Sigmoid colon (tissue), 7 donors: Measurements from ENCODE around the gene FHDC1. TPM values are rescaled to one million over a fixed set of nuclear protein-coding genes. Genes with fewer than 3 reads are reported as not detected.

Experiments used
- DNase-seq: peaks from one replicate; pipeline ENCODE4 v3.0.0-alpha.2; 2019
- H3K27ac ChIP-seq, 4 donors: fragments of 200-600 bp; sonication (generic); one replicate each; pipeline ENCODE4 v1.5.1; 2016 to 2019; ENCODE audit warnings: mild to moderate bottlenecking in 1 of 4
- H3K27me3 ChIP-seq, 3 donors: fragments of 200-600 bp; sonication (generic); one replicate each; pipeline ENCODE4 v1.5.1; 2019; ENCODE audit warnings: mild to moderate bottlenecking in 1 of 3
- H3K36me3 ChIP-seq, 4 donors: fragments of 200-600 bp; sonication (generic); one replicate each; pipeline ENCODE4 v1.5.1; 2016 to 2019
- H3K4me1 ChIP-seq, 4 donors: fragments of 200-600 bp; sonication (generic); one replicate each; pipeline ENCODE4 v1.5.1; 2017 to 2019
- H3K4me3 ChIP-seq, 4 donors: fragments of 200-600 bp; sonication (generic); one replicate each; pipeline ENCODE4 v1.5.1; 2017 to 2019; ENCODE audit warnings: mild to moderate bottlenecking in 2 of 4, moderate library complexity in 1 of 4
- H3K9me3 ChIP-seq, 4 donors: fragments of 200-600 bp in 3 of 4; sonication (generic) in 3 of 4; one replicate each; pipeline versions ENCODE4 v1.5.1 to v1.6.1; 2013 to 2019
- CTCF ChIP-seq, 4 experiments: fragments of 450-650 bp in 3 of 4; fragments of 200-600 bp in 1 of 4; IDR thresholded peaks; one replicate each; pipeline ENCODE4 v1.5.1; 2016 to 2019; ENCODE audit warnings: antibody characterized with exemption in 4 of 4, mild to moderate bottlenecking in 3 of 4, moderate library complexity in 2 of 4
- EP300 ChIP-seq, 4 donors: sonication (generic); formaldehyde crosslinking; IDR thresholded peaks; one replicate each; pipeline ENCODE4 v1.6.1; 2017; ENCODE audit warnings: antibody characterized with exemption in 4 of 4
- POLR2A ChIP-seq, 2 donors: fragments of 450-650 bp; IDR thresholded peaks; one replicate each; pipeline ENCODE4 v1.6.1; 2016; ENCODE audit warnings: antibody characterized with exemption in 2 of 2, mild to moderate bottlenecking in 2 of 2, moderate library complexity in 2 of 2
- POLR2AphosphoS5 ChIP-seq, 4 donors: sonication (generic); formaldehyde crosslinking; IDR thresholded peaks; one replicate each; pipeline ENCODE4 v1.6.1; 2017; ENCODE audit warnings: antibody characterized with exemption in 4 of 4
- WGBS, 2 donors: extraction: QIAGEN DNeasy Blood & Tissue Kit; methylation state at CpG; one replicate each; pipeline ENCODE4 v1.1.7; 2013; 5-methylcytosine and 5-hydroxymethylcytosine counted together
- intact Hi-C: fragments of 100-400 bp; cut with DNase I; formaldehyde crosslinking; loops from one replicate; pipeline ENCODE4 v1.15.1; 2023
- polyA plus RNA-seq, 3 donors: library from polyadenylated mRNA; stranded (reverse); fragments of 200-250 nt; gene quantifications; one replicate each; pipeline ENCODE4 v1.2.3, GENCODE V29; 2013
- total RNA-seq, 4 donors: library from RNA; depleted of rRNA; stranded (reverse); fragments of >200 nt; gene quantifications; one replicate each; pipeline ENCODE4 v1.1.0, GENCODE V29; 2016
- donor health status: healthy with polysubstance abuse.
- donor health status: Bipolar disorder and iron deficiency.
- donor health status: healthy.

The FHDC1 gene
- total and polyA plus RNA-seq, 7 donors = 0.66 to 7.2 (median 2.2) TPM

DNA sequence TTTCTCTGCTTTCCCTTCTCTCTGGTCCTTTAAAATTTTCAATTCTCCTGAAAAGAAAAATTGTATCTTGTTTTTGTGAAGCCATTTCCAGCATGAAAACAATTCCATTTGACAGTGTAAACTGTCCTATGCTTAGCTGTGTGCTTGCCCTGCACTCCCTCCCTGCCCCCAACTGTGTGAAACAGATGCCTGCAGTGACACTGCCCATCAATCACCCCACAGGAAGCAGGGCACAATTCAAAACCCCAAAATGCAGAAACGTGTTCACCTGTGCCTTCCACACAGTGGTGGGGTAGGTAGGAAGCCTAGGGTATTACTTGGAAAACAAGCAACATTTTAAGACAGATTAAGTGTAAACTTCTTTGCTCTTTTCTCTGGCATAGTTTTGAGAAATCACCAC lies 6.2 kb upstream of the FHDC1 start:
- TF ChIP-seq EP300 (IDR thresholded peaks at IDR 0.05) = no peak
- TF ChIP-seq POLR2AphosphoS5 (IDR thresholded peaks at IDR 0.05) = no peak
- TF ChIP-seq POLR2A (IDR thresholded peaks at IDR 0.05) = no peak
- no peak for TF ChIP-seq CTCF (IDR thresholded peaks at IDR 0.05)
- Histone ChIP-seq H3K36me3 (no peaks in the 10 kb centered on the region), H3K27me3 (peaks cover 0 to under 1% (median 0%) of the 10 kb centered on the region in 3 donors), H3K4me3 (no peak overlapping the region), H3K9me3 (no peaks in the 10 kb centered on the region), H3K27ac (no peak overlapping the region), H3K4me1 (no peaks in the 10 kb centered on the region)
- no peak for DNase-seq
- intact Hi-C loops = no loop called here
- 26 to 57% methylated on average over 1 of the region's 1 CpG for WGBS, 2 donors

GRCh38 chr4:152935143-152935542 lies 980 bp upstream of the FHDC1 start:
- no peaks in the 10 kb centered on the region for H3K9me3 ChIP-seq
- peaks cover 0 to 32% (median 28%) of the 10 kb centered on the region in 4 donors for H3K4me1 ChIP-seq
- no peak for DNase-seq
- no peaks in the 10 kb centered on the region for H3K36me3 ChIP-seq
- WGBS, 2 donors = 7 to 27% methylated on average over 16 of the region's 16 CpGs
- H3K27me3 ChIP-seq = peaks cover 15 to 53% (median 41%) of the 10 kb centered on the region in 3 donors
- no peak overlapping the region for H3K4me3 ChIP-seq
- intact Hi-C loops = no loop called here
- H3K27ac ChIP-seq = no peak overlapping the region
- TF ChIP-seq CTCF (IDR thresholded peaks at IDR 0.05) = no peak
- no peak for TF ChIP-seq POLR2AphosphoS5 (IDR thresholded peaks at IDR 0.05)
- no peak for TF ChIP-seq POLR2A (IDR thresholded peaks at IDR 0.05)
- no peak for TF ChIP-seq EP300 (IDR thresholded peaks at IDR 0.05)

DNA sequence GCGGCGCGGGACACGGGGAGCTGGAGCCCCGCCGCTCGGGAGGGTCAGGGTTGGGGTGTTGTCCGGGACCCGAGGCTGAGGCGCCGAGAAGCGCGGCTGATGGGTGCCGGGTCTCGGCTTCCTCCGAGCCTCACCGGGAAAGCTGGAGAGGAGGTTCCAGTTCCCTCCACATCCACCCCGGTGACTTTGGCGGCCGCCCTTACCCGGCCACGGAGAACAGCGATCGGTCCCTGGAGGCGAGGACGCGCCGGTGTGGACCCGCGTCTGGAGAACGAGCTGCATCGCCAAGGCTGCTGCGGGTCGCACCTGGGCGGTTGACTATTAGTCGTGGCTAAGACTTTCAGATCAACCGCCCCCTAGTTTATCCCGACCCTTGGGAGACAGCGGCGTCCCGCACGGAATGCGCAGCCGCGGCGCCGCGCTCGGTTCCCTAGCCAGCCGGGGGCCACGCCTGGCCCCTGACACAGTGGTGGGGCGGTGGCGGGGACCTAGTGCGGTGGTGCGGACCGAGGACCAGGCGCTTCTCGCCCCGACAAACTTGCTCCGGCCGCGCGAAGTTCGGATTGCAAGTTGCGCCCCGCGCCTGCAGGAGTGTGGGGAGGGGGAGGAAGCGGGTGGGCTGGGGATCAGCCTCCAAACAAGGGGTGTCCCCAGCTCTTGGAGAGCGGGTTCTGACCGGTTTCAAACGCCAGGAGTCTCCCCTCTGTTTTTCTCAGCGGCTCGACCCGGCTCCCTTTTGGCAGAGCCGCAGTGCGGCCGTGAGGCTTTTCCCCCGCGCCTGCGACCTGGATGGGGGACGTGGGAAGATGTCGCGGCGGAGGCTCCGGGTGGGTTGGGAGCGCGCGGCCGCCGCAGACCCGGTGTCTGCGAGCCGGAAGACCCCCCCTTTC lies 568 bp downstream of the FHDC1 start:
- Histone ChIP-seq H3K36me3 (no peaks in the 10 kb centered on the region), H3K9me3 (no peaks in the 10 kb centered on the region), H3K4me1 (peaks cover 0 to 32% (median 28%) of the 10 kb centered on the region in 4 donors), H3K27ac (peak overlapping the region in 3 of 4 donors; percentile 10 to 35 (median 33)), H3K27me3 (peaks cover 16 to 61% (median 41%) of the 10 kb centered on the region in 3 donors), H3K4me3 (peak overlapping the region; percentile 43 to 70 (median 62))
- TF ChIP-seq CTCF (IDR thresholded peaks at IDR 0.05) (no peak), POLR2A (IDR thresholded peaks at IDR 0.05) (no peak), POLR2AphosphoS5 (IDR thresholded peaks at IDR 0.05) (no peak), EP300 (IDR thresholded peaks at IDR 0.05) (no peak)
- no peak for DNase-seq
- WGBS, 2 donors = 0 to 1% methylated on average over 93 of the region's 93 CpGs
- intact Hi-C loops = no loop called here

- TF ChIP-seq POLR2A (IDR thresholded peaks at IDR 0.05) (no peak), CTCF (IDR thresholded peaks at IDR 0.05) (no peak), POLR2AphosphoS5 (IDR thresholded peaks at IDR 0.05) (no peak), EP300 (IDR thresholded peaks at IDR 0.05) (no peak)
- H3K9me3 ChIP-seq = no peaks in the 10 kb centered on the region
- no peak for DNase-seq
- H3K36me3 ChIP-seq = no peaks in the 10 kb centered on the region
- peak overlapping the region; percentile 43 to 70 (median 62) for H3K4me3 ChIP-seq
- H3K4me1 ChIP-seq = peaks cover 0 to 32% (median 28%) of the 10 kb centered on the region in 4 donors
- H3K27me3 ChIP-seq = peaks cover 16 to 61% (median 41%) of the 10 kb centered on the region in 3 donors
- H3K27ac ChIP-seq = peak overlapping the region; percentile 10 to 36 (median 34)
- WGBS, 2 donors = 1% methylated on average over 91 of the region's 91 CpGs
- intact Hi-C loops = no loop called here
These were observed 1.5 kb downstream of the FHDC1 start for GRCh38 chr4:152937336-152938236.
